ENCODE data around the gene KIAA0930.

The KIAA0930 gene

GRCh38 chr22:45237065-45237990, 3.4 kb downstream of the KIAA0930 start:
- no peak for TF ChIP-seq POLR2A (IDR thresholded peaks at IDR 0.05; ENCODE audit: low read depth, low read length)
- no peak for FAIRE-seq
- DNase-seq (ENCODE audit: insufficient read length, low spot score): no peak

GRCh38 chr22:45235851-45236342, 4.8 kb downstream of the KIAA0930 start:
- DNase-seq (ENCODE audit: insufficient read length, low spot score) (no peak), FAIRE-seq (no peak)
- no peak for TF ChIP-seq POLR2A (IDR thresholded peaks at IDR 0.05; ENCODE audit: low read depth, low read length)

- no peak for FAIRE-seq
- DNase-seq (ENCODE audit: insufficient read length, low spot score): no peak
Measured at GRCh38 chr22:45235101-45235777, 5.5 kb downstream of the KIAA0930 start.

DNA sequence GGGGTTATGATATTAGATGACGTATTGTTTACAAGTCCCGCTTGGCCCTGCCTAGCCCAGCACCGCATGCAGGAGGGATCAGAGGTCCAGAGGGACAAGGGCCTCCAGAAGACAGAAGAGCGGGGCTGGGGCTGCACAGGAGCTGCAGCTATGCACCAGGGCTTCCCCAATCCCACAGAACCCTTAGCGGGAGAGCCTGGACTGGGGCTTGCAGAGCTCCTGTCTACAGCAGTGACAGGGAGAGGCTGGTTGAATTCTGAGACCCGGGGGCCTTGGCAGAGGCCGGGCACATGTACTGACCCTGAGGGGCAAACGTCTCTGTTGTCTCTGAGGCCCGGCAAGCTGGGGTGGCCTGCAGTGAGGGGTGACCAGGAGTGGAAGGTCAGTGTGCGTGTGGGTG, 6.9 kb downstream of the KIAA0930 start:
- FAIRE-seq: no peak
- TF ChIP-seq POLR2A (IDR thresholded peaks at IDR 0.05; ENCODE audit: low read depth, low read length): no peak

More at GRCh38 chr22:45235101-45235777, 5.5 kb downstream of the KIAA0930 start:
- TF ChIP-seq POLR2A (IDR thresholded peaks at IDR 0.05; ENCODE audit: low read depth, low read length): no peak

DNA sequence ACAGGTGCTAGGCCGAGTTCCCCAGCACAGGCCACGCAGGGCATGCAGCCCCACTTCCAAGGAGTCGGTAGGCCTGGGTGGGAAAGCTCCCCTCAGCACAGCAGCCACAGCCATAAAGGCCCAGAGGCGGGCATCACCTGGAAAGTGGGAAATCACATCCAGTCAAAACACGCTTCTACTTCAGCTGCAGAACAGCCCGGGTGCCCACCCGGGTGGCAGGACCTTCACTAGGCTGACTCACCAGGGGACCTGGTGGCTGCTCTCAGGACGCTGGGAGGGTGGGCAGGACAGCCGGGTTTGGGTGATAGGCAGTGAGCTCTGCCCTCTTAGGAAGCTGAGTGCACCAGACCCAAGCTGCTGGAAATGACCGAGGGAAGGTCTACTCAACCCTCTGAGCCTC, 7.3 kb downstream of the KIAA0930 start:
- DNase-seq (ENCODE audit: insufficient read length, low spot score): no peak
- TF ChIP-seq POLR2A (IDR thresholded peaks at IDR 0.05; ENCODE audit: low read depth, low read length): no peak
- no peak for FAIRE-seq

More for the DNA sequence above, 6.9 kb downstream of the KIAA0930 start:
- DNase-seq (ENCODE audit: insufficient read length, low spot score): no peak

DNA sequence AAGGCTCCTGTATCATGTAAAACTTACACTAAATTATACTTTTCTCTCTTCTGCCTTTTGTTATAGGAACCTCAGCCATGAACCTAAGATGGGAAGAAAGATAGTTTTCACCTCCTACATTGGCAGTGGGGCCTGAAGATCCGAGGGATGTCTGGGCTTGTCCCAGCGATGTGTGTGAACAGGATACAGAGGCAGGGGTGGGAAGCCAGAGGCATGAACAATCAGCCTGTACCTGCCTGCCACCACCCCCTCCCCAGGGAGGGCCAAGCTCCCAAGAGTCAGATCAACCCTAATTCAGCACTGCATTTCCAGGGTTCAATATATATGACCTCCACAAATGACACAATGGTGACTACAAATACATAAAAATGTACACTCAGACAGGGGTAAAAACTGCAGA, 9.4 kb downstream of the KIAA0930 start:
- TF ChIP-seq POLR2A (IDR thresholded peaks at IDR 0.05; ENCODE audit: low read depth, low read length): no peak
- no peak for DNase-seq (ENCODE audit: insufficient read length, low spot score)
- no peak for FAIRE-seq

DNA sequence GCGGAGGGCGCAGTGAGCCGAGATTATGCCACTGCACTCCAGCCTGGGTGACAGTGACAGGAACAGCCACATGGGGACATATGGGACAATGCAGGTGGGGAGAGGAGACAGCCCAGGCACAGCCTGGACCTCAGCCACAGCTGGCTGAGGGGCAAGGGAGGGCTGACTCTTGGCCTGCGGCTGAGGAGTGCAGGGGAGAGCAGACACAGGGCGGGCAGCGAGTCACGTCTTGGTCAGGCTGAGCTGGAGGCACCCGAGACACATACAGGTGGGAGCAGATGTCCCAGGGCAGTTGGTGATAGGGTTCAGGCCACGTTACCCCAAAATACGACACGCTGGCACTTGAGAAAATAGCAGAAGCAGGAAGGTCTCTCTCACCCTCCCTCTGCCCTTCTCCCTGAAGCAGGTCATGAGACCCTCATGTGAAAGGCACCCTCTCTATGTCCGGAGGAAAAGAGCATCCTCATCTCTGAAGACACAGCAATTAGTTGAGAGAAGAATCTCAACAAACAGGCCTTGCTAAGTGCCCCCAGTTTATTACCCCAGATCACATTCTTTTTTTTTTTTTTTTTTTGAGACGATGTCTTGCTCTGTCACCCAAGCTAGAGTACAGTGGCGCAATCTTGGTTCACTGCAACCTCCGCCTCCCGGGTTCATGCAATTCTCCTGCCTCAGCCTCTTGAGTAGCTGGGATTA, 10.5 kb downstream of the KIAA0930 start:
- FAIRE-seq: no peak
- no peak for DNase-seq (ENCODE audit: insufficient read length, low spot score)
- no peak for TF ChIP-seq POLR2A (IDR thresholded peaks at IDR 0.05; ENCODE audit: low read depth, low read length)

DNA sequence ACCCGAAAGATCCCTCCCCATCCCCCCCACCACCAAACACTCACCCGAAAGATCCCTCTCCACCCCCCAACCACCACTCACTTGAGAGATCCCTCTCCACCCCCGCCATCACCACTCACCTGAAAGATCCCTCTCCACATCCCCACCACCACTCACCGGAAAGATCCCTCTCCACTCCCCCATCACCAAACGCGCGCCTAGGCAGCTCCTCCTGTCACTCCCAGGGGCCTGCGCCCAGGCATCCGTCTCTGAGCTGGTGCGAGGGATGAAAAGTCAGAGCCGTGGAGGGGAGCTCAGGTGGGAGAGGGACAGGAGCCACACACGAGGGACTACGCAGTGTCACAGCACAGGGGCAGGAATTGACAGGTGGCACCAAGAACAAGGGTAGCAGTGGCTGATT, 11.5 kb downstream of the KIAA0930 start:
- TF ChIP-seq POLR2A (IDR thresholded peaks at IDR 0.05; ENCODE audit: low read depth, low read length): no peak
- DNase-seq (ENCODE audit: insufficient read length, low spot score): no peak
- no peak for FAIRE-seq

DNA sequence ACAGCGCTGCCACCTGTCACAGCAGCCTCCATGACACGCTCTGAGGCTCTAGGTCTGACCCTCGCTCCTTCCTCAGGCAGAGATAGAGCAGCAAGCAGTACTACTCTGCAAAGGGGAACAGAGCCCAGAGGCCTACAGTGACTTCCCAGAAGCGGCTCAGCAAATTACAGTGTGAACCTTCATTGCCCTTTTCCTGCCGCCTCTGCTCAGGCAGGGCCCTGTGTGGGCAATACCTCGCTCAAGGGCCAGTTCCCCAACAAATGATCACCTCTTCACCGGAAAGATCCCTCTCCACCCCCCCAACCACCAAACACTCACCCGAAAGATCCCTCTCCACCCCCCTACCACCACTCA, 12.3 kb downstream of the KIAA0930 start:
- no peak for DNase-seq (ENCODE audit: insufficient read length, low spot score)
- FAIRE-seq: no peak
- no peak for TF ChIP-seq POLR2A (IDR thresholded peaks at IDR 0.05; ENCODE audit: low read depth, low read length)

DNA sequence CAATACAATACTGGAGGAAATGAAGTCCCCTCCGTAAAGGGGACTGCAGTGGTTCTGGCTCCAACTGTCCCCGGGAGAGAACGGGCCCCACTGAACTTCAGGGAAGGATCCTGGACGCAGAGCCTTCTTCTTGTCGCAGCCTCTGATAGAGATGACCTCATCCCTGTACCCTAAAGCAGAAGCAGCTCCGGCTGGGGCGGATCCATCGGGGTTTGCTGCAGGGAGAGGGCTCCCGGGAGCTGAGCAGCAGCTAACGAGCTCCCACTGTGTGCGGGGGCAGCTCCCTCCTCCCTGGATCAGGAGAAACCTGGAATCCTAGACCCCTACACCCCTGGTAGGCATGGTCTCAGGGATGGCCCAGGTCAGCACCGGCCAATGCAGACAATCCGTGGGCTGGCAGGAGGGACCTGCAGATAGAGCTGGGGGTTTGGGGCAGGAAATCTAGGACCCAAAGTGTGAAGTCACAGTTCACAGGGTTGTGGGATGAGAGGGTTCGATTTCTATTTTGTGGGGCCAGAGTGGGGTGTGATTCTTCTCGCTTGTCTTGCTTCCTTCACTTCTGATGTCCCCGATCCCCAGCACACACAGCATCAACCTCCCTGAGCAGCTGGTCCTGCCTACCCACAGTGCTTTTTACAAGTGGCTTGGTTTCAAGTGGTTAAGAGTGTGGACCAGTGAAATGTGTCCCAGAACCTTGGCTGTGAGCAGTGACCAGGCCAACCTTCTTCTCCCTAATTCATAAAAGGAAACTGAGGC, 12.9 kb downstream of the KIAA0930 start:
- DNase-seq (ENCODE audit: insufficient read length, low spot score) (no peak), FAIRE-seq (no peak)
- no peak for TF ChIP-seq POLR2A (IDR thresholded peaks at IDR 0.05; ENCODE audit: low read depth, low read length)

DNA sequence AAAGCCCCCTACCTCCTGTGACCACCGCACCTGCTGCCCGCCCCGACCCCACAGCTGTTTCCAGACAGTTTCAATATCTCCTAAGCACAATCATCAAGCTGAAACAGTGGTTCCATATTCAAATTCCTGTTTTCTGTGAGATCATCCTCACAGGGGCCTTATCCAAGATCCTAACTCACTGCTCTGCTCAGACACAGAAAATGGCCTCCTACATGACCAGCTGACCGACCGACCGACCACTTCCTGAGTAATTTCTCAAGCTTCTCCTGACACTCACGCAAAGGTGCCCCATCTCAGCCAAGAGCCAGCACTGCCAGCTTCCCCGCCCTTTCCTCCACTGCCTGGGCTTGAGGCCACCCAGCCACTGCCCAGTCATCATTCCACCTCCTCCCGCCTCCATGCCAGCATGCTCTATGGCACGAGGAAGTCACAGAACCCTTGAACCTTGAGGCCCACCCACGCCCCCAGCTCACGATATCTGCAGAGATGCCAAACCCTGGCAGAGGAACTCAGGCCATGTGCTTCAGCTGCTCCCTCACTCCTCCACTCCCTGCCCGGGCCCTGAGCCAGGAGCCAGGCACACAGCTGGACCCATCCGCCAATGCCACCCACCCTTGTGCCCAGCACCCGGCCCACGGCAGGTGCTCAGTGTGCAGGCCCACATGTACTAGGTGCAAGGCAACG, 14.0 kb downstream of the KIAA0930 start:
- FAIRE-seq (no peak), DNase-seq (ENCODE audit: insufficient read length, low spot score) (no peak)
- no peak for TF ChIP-seq POLR2A (IDR thresholded peaks at IDR 0.05; ENCODE audit: low read depth, low read length)

DNA sequence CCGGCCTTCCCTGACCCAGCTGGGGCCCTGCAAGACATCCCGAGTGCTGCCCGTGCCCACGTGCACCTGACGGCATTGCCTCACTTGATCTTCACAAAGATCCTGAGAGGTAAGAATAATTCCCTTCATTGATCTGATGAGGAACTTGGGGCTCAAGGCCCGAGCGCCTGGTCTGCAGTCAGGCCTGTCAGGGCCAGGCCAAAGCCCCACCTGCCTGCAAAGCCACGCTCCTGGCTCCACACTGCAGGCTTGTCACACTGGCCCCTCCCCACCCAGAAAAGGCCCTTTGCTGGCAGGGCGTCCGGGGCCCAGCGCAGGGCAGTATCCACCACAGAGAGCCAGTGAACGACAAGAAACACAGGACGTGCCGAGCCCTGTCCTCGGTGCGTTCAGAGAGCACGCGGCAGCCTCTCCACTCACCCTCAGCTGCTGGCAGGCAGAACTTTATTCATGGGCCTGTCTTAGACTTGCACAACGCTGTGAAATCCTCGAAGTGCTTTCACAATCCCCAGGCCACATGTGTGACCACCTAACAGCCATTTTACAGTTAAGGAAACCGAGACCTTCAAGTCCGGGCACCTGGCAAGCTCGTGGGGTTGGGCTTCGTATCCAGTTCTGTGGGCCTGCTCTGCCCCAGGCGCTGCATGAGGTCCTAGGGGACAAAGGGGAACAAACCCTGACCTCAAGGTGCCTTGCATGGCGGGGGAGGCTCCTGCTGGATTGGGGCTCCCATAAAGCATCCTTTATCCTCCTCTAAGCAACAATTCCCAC, 14.8 kb downstream of the KIAA0930 start:
- FAIRE-seq: no peak
- DNase-seq (ENCODE audit: insufficient read length, low spot score): no peak

More for the DNA sequence above, 14.8 kb downstream of the KIAA0930 start:
- TF ChIP-seq POLR2A (IDR thresholded peaks at IDR 0.05; ENCODE audit: low read depth, low read length): no peak
